ENCODE measurements around the gene LRRC32.
"Not testable (repeated sequence)": the region's sequence is repeated elsewhere in the genome, so short reads cannot be mapped to it uniquely, and the experiment has no call there.

Gene LRRC32

GRCh38 chr11:76608879-76609460 lies 61.6 kb downstream of the LRRC32 start:
- DNase-seq: not testable (repeated sequence)

GRCh38 chr11:76608228-76608627 lies 62.3 kb downstream of the LRRC32 start:
- DNase-seq: not testable (repeated sequence)
